ENCODE data around the gene ACAT1.

DNA sequence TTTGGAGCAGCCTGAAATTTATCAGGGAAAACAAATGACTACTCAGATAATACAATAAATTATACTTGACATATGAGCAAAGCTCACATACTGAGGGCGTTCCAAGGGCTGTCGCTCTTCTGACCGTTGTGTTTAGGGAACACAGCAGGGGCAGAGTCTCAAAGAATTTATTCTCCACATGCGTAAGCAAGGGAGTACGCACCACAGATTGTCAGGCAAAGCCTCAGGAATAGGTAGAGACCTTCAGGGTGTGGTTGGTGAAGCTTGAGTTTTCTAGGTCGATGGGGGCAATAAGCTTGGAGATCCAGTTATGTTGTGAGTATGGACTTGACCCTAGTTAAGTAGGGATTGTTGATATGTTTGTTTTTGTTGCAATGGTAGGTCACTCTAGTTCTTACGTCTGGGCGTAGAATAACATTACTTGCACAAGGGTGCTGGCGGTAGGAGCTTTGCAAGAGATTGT, 830 bp downstream of the ACAT1 start:
- TF ChIP-seq, protein P1, sequence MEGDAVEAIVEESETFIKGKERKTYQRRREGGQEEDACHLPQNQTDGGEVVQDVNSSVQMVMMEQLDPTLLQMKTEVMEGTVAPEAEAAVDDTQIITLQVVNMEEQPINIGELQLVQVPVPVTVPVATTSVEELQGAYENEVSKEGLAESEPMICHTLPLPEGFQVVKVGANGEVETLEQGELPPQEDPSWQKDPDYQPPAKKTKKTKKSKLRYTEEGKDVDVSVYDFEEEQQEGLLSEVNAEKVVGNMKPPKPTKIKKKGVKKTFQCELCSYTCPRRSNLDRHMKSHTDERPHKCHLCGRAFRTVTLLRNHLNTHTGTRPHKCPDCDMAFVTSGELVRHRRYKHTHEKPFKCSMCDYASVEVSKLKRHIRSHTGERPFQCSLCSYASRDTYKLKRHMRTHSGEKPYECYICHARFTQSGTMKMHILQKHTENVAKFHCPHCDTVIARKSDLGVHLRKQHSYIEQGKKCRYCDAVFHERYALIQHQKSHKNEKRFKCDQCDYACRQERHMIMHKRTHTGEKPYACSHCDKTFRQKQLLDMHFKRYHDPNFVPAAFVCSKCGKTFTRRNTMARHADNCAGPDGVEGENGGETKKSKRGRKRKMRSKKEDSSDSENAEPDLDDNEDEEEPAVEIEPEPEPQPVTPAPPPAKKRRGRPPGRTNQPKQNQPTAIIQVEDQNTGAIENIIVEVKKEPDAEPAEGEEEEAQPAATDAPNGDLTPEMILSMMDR (IDR thresholded peaks at IDR 0.05), result no peak
- TF ChIP-seq POLR2A (IDR thresholded peaks at IDR 0.05), result no peak
